Bone marrow (tissue), 2 donors: Measurements from ENCODE around the gene SHOC2.
"Not testable (repeated sequence)": the region's sequence is repeated elsewhere in the genome, so short reads cannot be mapped to it uniquely, and the experiment has no call there.

Experiments
- DNase-seq, 2 donors: peaks; one replicate each; lab custom pipeline; 2025; lab: John Stamatoyannopoulos, UW

The SHOC2 gene

DNA sequence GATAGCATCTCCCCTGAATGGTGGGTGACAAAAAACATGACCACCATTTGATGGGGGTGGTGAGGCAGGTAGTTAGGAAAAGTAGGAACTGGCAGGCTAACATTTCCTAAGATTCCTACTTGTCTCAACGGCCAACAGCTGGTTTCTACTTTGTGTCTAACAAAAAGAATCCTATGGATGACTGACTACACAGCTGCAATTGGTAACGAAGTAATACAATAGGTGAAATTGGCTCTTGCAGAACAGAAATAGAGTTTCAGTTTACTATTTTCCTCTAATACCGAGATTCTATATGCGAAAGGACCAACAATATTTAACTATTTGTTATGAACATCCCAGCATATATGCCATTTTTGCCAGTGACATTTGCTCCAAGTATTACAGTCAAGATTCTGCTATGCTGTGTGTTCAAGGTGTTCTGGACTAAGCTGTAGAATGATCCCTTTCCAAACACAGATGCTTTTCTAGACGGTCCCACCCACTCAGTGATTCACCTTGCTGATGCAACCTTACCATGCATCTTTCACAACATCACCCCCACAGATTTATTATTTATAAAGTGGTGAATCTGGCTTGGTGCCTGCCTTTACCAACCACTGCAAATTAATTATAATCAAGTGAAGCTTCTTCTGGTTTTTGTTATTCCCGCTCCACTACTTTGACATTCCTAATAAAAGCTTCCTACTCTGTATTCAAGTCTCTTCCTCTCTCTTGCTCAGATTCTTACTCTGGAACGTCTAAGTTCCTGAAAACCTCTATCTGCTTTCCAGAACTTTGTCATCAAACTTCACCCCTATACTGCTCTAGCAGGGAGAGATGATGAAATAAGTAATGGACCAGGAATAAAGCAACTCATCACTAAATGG, 17.2 kb upstream of the SHOC2 start:
- no peak for DNase-seq

DNA sequence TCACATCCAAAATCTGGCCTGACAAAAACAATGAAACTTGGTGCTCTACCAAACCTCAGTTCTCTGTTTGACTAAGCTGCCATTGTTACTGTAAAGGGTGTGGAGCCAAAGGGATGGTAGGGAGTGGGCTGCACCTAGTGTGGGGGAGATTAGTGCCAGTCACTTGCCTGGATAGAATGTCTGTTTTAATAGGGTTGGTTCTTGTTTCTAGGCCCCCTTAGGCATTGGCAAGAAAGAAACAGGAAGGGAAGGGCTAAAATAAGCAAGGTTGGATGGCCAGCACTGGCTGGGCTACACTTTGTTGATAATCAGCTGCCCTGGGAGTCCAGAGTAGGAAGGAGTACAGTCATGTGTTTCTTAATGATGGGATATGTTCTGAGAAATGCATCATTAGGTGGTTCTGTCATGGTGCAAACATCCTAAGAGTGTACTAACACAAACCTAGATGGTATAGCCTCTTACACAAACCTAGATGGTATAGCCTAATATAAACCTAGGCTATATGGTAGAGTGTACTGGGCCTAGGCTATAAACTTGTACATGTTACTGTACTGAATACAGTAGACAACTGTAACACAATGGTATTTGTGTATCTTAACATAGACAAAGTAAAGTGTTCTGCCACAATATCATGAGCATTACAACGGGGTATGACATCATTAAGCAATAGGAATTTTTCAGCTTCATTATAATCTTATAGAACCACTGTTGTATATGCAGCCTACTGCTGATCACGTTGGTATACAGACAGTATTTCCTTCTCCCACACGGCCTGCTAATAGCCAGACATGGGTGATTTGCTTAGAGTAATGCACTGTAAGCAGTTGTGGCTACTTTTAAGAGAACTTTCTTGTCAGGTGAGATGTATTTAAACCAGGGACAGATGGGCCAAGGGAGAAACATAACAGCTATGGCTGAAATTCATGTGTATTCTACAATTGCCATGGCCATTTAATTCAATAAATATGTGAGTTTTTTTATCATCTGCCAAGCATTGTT, 15.8 kb upstream of the SHOC2 start:
- DNase-seq, result no peak

DNA sequence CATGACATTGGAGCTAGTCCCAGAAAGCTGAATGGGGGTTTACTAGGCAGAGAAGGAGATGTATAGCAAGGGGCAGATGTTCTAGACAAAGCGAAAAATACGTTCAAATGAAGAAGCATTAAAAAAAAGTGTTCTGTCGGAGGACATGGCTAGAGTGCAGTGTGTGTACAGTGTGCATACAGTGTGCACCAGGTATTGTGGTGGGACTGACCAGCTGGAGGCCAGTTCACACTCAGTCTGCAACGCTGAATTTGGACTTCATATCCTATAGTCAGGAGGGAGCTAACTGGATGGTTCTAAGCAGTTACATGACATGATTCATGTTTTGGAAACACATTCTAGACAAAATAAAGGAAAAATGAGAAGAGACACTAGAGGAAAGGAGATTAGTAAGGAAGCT, 9.3 kb upstream of the SHOC2 start:
- DNase-seq, result no peak

DNA sequence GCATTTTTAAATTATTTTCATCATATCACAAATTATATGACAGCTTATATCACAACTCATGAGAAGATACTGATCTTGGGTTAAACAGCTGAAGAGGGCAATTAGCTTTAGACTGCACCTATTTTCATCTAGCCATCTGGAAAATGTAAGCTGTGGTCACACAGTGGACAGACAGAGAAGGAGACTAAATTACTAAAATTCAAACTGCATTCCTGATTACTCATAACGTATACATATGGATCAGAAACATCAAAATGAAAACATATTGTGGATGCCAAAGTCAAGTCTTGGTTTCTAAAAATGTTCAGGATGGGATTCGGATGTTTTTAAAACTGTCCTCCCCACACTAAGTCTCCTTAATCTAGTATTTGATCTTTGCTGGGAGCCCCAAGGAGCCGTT, 7.0 kb upstream of the SHOC2 start:
- DNase-seq, result no peak

DNA sequence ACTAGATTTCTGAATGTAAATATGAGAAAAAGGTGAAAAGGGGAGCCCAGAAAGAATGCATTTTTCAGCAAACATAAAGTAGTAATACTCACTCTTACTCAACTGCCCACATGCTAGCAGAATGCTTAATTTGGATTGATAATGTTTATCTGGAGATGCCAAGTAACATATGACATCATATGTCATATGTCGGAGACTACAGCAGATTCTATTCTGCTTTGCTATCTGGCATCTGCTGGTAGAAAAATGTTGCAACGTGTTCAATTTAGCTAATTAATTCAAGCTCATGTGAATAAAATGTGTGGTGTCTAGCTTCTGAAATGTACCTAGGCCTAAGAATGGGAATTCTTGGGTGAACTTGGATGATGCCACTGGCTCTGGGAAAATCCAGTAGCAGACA, 5.0 kb upstream of the SHOC2 start:
- no peak for DNase-seq

DNA sequence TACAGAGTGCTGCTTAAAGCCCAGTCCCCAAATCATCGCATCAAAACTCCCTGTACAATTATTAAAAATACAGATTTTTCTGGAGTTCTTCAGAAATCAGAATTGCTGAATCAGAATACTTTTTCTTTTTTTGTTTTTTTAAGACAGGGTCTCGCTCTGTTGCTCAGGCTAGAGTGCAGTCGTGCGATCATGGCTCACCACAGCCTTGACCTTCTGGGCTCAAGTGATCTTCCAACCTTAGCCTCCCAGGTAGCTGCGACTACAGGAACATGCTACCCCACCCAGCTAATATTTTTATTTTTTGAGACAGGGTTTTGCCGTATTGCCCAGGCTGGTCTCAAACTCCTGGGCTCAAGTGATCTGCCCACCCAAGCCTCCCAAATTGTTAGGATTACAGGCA, 4.4 kb upstream of the SHOC2 start:
- no peak for DNase-seq

DNA sequence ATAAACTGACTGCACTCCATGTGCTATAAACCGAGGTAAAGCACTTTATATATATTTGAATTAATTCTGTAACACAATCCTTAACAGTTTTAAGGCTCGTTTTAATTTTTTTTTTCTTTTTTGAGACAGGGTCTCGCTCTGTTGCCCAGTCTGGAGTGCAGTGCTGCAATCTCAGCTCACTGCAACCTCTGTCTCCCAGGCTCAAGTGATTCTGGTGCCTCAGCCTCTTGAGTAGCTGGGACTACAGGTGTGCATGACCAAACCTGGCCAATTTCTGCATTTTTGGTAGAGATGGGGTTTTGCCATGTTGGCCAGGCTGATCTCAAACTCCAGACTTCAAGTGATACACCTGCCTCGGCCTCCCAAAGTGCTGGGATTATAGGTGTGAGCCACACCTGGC, 3.8 kb upstream of the SHOC2 start:
- DNase-seq, result not testable (repeated sequence)

DNA sequence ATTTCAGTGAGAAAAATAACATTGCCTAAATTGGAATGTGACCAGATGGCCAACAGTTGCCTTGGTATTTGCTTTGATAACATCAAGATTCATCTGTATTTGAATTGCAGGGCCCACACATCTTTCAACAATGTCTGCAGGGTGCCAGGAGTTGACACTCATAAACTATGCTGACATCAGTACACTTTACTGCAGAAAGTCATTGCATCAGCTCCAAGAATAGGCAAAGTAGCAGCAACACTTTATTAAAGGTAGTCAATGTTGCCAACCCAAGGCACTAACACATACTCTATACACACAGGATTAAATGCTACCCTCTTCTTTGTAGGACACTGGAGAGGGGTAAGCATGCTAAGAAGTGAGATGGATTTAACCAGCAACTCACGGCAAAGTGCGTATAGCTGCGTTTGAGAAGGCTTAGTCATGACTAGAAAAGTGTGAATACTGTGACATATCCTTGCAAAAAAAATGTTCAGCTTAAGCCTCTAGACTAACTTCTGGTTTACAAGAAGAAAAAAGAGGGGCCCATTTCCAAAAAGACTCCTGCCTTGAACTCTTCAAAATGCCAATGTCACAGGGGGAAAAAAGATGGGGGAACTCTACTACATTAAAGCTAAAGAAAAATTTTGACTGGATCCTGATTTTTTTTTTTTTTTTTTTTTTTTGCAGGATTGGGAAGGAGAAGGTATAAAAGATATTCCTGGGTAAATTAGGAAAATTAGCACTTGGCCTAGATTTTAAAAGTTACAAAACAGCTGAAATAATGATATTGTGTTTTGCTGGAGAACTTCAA, 2.7 kb upstream of the SHOC2 start:
- no peak for DNase-seq

DNA sequence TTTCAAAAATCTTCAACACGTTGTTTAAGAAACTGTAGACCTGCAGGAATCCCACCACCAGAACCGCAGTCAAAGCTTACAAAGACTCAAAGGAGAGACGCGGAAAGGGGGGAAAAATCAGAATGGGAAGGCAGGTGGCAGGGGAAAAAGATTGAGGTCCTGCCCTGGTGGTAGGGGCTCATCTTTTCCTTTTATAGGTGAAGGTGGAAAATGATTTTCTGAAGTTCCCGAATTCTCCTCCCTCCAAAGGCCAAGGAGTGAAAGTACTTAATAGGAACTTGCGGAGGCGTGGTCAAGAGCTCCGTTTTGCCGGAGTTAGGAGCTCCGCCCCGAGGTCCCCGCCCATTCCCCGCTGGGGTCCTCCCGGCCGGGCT, 1.1 kb upstream of the SHOC2 start:
- DNase-seq, result peak in 1 of 2 donors; percentile 89

DNA sequence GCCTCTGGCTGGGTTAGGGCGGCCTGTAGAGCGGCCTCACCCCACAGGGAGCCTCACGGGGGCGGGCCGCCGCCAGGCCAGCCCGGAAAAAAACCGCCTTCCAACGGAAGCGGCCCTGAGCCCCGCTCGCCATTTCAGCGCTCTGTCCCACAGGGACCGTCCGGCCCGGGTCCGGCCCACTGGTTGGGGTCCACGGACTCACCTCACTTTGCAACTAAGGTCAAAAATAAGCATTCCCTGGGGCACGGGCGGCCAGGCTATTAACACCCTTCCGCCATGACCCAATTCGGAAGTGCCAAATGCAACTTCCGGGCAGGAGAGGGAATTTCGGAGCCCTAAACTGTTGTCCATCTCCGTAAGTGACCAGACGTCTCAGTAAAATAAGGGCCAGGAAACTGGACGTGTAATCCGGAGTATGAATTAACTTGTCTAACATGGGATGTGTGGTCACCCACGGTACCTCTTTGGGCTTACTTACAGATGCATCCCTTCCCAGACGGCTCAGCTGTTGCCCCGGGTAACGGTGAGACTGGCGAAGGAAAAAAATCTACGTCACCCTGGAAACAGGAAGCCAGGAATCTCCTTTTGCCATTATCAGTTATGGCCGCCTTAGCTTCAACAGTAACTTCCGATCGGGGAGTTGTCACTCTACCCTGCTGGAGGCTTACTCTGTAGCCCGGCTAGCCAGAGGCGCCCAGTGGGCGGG, 608 bp upstream of the SHOC2 start, which contains the start of gene BBIP1:
TSS of gene BBIP1 (minus strand) at position 538 of the 706 bp plus-strand sequence. CDS start 1,023 bp downstream, outside the sequence.
- peak; percentile 97 to 100 for DNase-seq

DNA sequence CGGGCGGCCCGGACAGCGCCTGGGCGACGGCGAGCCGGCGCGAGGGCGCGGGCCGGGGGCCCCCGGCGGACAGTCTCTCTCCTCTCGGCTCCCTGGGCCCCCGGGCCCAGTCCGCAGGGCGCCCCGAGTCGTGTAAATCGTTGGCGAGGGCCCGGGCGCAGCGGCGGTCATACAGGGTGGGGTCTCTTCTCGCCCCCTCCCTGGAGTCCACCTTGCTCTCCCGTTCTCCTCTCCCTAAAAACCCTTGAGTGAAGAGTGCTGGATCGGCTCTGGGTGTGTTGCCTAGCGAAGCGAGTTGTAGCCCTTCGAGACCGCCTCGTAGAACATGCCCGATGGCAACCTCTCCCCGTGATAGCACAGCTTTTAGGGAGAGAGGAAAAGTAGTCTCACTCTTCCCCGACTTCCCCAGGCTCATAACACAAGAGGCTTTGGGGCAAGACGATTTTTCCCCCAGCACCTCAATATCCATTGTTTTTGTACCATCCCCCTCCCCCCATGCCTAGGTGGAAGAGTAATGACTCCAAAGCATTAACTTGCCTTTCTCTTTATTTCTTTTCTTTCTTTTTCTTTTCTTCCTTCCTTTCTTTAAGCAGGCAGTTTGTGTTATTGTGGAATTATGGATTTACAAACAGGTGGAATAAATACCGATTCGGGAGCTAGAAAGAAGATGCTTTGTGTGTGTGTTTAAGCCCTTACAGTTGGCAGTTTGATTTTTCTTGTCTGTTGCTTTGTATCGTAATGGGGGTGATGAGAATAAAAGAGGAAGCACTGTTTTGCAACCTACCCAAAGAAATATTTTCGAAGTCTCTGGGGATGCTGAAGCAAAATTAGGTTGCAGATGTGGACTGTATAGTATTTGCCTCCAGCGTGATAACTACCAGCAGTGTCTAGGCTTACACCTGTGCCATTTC, 822 bp downstream of the SHOC2 start:
- DNase-seq, result peak; percentile 15 to 42

DNA sequence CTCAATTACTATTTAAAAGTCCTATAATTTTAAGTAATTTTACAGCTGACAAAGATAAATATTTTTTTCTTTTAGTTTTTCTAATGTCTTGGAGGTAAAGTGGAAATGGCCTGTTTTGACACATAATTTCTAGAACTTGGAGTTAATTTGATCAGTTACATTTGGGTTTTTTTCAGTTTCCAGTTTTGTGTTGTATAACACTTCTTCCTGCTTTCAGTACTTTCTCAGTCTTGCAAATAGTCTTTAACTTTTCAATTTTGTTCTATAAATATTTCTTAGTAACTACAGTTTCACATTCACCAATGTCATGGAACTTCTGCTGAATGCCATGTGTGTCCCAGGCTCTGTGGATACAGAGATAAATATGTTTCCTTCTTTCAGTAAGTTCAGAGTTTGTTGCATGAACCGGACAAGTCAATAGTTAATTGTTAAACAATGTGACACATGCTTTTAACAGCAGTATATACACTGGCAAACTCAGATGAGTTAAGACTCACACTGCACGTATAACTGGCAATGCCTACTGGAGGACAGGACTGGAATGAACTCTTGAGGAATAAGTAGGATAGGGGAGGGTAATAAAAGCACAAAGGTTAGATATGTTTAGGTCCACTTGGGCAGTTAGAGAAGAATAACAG, 4.6 kb downstream of the SHOC2 start:
- DNase-seq, result no peak

DNA sequence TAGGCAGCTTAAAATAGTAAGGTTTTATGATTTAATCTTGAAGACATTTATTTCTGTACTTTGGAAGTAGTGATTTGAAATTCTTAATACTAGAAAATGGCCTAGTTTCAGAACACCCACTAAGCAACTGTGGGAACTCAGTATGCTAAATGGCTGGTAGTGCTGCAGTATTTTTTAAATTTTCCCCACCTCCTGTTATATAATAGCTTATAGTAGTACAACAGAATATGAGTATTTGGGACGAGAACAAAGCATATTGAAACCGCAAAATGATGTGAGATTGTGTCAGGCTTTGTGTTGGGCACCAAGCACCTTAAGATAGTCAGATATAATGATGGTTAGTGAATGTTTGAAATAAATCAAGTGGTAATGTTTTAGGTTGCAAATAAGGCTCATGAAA, 8.1 kb downstream of the SHOC2 start:
- no peak for DNase-seq

DNA sequence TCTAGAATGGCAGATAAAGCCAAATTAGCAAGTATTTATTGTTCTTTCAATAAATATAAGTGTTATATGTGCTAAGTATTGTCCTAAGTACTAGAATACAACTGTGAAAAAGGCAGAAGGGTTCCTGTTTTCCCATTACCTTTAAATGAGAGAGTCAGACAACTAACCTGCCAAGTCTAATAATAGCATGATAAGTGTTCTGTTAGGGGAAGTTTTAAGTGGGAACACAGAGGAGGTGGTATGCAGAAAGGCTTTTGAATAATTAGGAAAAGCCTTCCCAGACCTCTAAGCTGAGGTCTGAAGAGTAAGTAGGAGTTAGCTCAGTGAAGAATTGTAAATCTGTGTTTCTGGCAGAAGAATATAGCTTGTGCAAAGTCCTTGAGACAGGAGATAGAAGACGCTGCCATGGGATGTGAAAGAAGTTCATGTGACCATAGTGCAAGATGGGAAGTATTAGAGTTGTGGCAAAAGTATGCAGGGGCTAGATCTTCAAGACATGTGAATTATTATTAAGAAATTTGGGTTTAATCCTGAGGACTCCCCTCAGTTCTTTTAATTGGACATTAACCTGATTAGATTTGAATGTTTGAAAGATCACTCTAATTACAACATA, 12.5 kb downstream of the SHOC2 start:
- no peak for DNase-seq

DNA sequence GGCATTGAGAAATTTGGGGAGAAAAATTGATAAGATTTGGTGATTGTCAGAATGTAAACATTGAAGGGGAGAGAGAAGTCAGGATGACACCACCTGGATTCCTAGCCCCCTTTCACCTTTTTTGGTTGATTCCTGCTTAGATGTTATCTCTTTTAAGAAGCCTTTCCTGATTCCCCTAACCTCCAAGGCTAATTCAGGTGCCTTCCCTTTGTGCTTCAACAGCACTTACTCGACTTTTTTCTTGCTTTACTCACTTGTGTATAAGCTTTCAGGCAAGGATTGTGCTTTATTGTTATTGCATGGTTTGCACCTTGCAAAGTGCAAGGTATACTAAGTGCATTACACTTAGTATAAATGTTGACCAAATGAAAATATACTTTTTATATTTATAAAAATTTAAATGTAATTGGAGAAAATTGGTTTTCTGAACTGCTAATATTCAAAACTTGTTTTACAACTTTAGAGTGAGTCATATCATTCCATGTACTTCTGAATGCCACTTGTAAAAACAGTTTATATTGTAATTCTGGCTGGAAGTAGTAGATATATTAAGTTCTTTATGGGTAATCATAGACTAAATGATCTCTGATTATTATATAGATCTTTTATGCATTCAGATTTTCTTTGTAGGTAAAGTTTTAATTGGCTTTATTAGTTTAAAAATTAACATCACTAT, 13.2 kb downstream of the SHOC2 start:
- no peak for DNase-seq

DNA sequence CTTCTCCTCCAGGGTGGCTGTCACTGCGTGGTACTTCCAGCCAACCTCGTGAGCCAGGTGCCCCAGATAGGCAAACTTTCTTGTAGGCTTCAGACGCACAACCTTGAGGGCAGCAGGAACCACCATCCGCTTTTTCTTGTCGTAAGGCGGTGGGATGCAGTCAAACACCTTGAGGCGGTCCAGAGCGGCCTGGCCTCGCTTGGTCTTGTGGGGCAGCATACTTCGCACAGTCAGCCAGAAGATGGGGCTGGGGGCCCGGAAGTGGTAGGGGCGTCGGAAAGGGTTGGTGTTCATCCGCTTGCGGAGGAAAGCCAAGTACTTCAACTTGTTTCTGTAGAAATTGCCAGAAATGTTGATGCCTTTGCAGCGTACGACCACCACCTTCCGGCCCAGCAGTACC, 17.4 kb downstream of the SHOC2 start:
- no peak for DNase-seq

DNA sequence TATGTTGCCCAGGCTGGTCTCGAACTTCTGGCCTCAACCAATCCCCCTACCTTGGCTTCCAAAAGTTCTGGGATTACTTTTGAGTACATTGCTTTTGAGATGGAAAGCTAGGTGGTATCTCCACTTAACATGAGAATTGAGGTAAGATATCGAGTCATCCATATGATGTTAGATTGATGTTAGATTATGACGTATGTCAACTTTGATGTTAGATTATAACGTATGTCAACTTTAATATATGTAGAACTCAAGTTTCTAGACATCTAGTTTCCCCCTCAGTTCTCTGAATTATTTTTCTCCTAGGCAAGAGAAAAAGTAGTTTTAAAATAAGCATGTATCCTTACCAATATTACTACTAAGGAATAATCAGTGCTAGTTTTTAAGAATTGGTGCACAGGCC, 20.0 kb downstream of the SHOC2 start:
- no peak for DNase-seq

DNA sequence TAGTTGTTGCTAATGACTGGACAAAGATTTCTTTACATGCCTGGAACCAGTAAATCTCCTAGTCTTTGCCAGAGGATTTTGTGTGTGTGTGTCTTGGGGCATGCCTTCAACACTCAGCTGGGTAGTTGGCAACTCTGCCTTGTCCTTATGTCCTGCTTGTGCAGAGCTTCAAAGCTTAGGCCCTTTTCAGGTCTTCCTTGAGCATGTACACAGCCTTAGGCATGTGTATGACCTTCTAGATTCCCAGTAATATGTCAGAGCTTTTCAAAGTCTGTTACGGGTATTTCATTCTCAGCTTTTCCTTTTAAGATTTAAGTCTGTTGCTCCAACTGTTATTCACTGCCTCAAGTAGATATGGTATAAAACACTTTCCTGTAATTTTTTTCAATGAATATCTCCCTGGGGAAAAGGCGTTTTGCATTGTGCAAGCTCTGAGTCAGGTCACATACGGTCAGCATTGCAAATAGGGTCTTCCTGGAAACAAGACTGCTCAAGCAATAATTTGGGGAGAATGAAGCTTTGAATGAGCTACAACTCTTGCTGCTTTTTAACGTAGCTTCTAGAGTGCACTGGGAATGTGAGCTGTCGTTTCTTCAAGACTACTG, 25.5 kb downstream of the SHOC2 start:
- no peak for DNase-seq
